GM19324 (cell line): Measurements from ENCODE around the gene FSIP1.

Source experiments
- ATAC-seq: cut with Tn5 transposase; IDR thresholded peaks from one replicate; pipeline ENCODE4 v1.9.1; 2021; ENCODE audit warnings: mild to moderate bottlenecking, moderate library complexity; ENCODE audit not compliant: unreplicated experiment, low FRiP score

FSIP1 gene

DNA sequence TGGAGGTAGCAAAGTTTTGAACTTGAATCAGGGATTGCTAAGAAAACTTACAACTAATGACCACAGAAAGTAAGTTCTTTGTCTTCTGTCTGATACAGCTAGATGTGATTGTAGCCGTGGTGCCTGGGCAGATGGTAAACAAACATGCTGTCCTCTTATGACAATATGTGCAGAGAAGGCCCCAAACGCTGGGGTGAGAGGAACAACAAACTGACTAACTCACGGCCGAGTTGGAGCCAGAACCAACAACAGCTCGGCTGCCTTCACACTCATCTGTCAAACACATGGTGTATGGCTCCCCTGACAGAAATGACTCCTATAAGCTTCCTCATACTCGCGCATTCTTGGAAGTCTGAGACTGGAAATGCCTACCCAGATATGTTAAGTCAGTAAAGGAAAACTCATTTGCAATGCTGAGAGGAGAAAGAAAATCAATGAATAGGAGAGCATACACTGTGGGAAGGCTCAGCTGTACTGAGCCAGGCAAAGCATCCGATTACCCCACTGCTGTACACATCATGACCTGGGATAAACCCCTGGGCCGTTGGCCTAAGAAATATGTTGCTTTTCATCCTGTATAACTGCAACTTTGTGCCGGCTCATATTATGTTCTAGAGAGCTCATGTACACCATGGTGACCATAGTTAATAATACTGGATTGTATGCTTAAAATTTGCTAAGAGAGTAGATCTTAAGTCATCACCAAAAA, 196.1 kb downstream of the FSIP1 start:
- no peak for ATAC-seq

DNA sequence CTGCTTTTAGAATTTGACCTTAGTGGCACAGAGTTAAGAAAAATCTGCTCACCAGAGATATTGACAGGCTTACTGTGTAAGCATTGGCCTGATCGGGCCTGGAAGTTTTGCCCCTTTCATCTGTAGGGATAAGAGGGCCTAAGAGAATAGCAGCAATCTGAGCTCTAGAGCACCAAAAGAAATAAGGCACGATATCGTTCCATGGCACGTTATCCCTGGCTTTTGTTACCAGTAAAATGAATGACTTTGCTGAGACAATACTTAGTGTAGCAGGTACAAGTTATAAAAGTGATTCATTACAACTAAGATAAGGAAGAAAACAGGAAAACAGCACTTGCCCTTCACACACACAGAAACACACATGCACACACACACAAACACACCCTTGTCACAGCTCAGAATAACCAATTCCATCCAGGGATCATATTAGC, 196.8 kb downstream of the FSIP1 start:
- no peak for ATAC-seq

DNA sequence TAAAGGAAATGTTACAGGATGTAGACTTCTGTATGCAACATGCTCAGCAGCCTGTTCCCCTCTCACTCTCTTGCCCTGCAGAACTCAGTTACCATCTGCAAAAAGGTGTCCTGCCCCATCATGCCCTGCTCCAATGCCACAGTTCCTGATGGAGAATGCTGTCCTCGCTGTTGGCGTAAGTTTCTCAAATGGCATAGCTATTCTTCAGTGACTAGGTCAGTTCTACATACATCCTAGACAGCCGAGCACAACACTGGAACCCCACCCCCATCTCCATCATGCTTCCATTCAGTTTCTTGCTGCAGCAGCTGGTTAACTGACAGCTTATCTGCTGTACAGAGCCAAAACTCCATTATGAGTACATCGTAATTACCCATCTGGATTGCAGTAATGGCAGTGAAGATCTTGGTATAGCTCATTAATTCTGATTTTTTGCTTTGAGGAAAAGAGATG, 197.2 kb downstream of the FSIP1 start:
- no peak for ATAC-seq

DNA sequence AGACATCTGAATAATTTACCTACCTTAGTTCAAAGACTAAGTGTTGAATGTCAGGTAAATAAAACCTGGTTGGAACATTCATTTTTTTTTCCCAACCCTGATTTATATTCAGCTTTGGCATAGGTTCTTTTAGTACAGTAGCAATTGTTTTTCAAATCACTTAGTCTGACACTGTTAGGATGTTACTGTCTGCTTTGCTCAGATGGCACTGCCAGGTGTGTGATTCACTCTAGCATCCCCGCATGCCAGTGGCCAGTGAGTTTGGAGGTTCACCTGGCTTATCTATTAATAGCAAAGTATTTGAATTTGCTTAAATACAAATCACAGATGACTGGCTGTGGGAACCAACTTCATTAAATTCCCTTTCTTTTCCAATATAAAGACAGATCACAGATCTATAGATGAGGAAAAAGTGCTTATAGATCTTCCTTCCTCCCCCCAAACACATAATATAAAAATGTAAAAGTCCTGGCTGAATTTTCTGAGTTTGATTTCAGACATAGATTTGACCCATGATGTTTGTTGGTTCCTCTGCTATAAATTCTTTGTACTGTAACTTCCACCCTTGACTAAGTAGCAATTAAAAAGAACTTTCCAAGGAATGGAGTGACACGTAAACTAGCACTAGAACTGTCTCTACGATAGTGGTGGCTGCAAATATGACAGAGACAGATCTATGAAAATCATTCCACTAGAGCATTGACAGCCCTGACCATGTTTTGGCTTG, 197.8 kb downstream of the FSIP1 start:
- no peak for ATAC-seq

DNA sequence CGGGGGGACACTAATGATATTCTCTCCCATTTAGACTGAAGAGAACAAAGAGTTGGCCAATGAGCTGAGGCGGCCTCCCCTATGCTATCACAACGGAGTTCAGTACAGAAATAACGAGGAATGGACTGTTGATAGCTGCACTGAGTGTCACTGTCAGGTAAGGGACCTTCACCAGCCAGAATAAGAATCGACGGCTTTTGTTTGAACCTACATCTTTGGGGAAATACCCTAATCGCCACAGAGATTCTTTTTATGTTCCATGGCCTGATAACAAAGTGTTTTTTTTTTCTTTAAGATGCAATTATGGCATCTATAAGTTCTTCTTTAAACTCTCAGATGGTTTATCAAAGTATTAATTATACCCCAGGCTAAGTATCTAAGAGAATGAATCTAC, 198.4 kb downstream of the FSIP1 start:
- no peak for ATAC-seq

DNA sequence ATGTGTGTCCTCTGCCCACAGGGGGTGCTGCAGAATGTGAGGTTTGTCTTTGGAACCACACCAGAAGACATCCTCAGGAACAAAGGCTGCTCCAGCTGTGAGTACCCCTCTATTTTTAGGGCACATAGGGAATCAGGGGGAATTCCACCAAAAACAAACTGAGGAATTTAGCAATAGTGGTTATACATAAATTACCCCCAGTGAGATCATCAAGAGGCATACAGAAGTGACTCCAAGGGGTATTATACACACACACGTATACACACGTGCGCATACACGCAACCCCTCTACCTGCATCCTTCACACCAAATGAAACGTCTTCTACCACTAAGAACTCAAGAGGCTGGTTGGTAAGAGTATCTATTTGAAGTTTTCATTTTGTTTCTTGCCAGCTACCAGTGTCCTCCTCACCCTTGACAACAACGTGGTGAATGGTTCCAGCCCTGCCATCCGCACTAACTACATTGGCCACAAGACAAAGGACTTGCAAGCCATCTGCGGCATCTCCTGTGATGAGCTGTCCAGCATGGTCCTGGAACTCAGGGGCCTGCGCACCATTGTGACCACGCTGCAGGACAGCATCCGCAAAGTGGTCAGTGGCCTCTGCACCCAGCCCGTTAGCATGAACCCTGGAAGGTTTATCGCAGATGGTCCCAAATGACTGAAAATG, 198.9 kb downstream of the FSIP1 start:
- ATAC-seq = no peak

DNA sequence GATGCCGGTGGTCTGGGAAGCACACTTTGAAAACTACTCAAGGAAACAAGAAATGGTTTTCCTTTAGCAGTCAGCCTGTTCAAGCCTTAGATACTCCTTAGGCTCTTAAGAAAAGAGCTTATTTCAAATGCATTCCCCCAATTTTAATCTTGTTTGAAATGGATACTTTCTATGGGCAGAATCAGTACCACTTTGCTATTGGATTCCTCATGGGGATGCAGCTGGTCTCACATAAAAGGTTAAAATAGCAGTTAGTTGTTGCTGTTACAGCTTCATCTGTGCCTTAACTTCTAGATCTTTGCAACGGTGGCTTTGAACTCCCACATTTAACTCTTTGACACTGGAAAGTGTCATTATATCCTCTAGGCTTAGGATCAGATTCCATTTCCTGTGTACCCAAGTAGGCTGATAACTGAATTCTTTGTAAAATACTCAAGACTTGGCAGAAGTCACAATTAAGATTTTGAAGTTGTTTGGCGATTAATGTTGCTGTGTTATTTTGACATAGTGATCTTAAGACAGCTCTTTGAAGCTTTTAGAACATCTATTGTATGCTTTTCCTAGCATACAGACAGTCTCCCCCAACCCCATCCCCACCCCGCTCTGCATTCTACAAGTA, 199.6 kb downstream of the FSIP1 start:
- ATAC-seq = no peak

DNA sequence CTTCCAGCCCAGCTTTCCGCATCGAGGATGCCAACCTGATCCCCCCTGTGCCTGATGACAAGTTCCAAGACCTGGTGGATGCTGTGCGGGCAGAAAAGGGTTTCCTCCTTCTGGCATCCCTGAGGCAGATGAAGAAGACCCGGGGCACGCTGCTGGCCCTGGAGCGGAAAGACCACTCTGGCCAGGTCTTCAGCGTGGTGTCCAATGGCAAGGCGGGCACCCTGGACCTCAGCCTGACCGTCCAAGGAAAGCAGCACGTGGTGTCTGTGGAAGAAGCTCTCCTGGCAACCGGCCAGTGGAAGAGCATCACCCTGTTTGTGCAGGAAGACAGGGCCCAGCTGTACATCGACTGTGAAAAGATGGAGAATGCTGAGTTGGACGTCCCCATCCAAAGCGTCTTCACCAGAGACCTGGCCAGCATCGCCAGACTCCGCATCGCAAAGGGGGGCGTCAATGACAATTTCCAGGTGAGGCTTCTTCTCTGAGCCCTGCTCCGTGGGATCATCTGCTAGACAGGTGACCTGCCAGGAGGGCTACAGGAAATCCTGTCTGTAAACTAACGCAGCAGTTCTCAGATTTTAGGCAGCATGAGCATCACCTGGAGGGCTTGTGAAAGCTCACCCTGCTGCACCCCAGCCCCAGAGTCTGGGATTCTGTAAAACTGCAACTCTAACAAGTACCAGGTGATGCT, 200.2 kb downstream of the FSIP1 start:
- no peak for ATAC-seq

DNA sequence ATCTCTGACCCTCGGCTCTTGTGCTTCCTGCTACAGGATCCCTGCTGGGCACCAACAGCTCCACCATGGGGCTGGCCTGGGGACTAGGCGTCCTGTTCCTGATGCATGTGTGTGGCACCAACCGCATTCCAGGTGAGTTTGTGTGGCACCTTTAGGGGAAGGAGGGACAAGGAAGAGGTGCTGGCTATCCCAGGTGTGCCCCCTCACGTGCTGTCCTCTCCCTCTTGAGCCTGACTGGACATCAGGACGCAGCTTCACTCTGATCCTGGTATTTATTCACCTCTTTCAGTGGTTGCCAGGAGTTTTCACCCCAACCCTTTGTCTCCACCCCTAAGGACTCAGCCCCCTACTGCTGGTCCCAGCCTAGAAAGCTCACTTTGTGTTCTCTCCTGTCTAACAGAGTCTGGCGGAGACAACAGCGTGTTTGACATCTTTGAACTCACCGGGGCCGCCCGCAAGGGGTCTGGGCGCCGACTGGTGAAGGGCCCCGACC, 200.8 kb downstream of the FSIP1 start:
- no peak for ATAC-seq

DNA sequence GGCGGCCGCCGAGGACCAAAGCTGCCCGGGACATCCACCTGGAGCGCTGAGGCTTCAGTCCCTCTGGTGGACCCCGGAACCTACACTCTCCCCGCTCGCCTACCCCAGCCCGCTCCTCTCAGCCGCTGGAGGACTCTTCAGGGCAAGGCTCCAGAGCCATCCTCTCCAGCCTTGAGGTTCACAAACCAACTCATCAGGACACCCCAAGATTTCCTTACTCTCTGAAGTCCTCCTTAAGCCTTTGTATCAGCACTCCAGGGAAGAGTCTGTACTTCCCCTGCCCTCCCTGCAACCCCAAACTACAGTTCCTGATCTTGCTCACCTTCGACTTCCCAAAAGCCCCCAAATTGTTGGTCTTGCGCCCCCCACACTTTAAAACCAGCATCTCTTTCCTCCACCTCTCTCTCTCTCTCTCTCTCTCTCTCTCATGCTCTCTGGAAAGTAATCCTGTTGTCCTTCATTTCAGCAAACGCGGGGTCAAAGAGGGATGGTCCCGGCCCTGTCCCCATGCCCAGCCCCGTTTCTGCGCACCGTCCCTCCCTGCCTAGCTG, 201.3 kb downstream of the FSIP1 start:
- ATAC-seq = no peak

DNA sequence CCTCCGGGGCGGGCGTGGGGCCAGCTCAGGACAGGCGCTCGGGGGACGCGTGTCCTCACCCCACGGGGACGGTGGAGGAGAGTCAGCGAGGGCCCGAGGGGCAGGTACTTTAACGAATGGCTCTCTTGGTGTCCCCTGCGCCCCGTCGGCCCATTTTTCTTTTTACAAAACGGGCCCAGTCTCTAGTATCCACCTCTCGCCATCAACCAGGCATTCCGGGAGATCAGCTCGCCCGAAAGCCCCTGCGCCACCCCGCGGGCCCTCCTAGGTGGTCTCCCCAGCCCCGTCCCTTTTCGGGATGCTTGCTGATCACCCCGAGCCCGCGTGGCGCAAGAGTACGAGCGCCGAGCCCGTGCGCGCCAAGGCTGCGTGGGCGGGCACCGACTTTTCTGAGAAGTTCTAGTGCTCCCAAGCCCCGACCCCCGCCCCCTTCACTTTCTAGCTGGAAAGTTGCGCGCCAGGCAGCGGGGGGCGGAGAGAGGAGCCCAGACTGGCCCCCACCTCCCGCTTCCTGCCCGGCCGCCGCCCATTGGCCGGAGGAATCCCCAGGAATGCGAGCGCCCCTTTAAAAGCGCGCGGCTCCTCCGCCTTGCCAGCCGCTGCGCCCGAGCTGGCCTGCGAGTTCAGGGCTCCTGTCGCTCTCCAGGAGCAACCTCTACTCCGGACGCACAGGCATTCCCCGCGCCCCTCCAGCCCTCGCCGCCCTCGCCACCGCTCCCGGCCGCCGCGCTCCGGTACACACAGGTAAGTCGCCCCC, 202.0 kb downstream of the FSIP1 start, which contains the start of gene THBS1:
THBS1 (plus strand) TSS at position 595 of the 757 bp plus-strand sequence. CDS start 779 bp downstream, outside the sequence.
- ATAC-seq = no peak

DNA sequence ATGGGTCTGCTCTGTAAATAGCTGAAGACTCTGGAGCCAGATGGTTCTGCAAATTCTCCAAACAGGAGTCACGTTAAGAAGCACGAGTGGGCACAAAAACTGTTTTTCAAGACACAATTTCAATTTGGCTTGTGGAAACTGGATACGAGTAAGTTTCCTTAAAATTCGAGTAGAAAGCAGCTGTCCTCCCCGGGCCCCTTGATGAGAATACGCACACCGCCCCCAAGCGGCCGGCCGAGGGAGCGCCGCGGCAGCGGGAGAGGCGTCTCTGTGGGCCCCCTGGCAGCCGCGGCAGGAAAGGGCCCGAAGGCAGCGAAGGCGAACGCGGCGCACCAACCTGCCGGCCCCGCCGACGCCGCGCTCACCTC, 202.5 kb downstream of the FSIP1 start:
- ATAC-seq = peak; percentile 64

DNA sequence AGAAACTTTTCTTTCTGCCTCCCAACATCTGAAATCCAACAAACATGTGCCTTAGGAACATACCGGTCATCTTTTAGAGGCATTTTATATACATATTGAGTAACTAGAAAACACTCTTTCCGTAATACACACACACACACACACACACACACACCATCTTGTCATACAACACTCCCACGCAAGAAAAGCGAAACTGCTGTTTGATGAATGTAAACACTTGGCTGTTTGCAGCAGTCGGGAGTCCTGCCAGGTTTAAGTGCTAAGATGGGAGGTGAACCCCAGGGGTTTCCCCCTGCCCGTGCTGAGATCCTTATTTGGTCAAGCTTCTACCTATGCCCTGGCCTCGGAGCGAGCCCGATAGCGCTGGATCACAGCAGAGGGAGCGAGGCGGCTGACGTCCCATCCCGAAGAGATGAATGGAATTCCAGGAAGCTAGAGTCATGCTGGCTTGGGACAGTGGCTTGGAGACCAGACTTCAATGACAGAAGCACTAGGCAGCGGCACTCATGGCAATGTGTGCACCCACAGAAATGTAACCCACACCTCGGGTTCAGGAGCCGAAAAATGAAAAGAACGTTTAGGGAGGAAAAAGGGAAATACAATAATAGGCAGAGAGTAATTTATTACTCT, 203.0 kb downstream of the FSIP1 start:
- no peak for ATAC-seq

DNA sequence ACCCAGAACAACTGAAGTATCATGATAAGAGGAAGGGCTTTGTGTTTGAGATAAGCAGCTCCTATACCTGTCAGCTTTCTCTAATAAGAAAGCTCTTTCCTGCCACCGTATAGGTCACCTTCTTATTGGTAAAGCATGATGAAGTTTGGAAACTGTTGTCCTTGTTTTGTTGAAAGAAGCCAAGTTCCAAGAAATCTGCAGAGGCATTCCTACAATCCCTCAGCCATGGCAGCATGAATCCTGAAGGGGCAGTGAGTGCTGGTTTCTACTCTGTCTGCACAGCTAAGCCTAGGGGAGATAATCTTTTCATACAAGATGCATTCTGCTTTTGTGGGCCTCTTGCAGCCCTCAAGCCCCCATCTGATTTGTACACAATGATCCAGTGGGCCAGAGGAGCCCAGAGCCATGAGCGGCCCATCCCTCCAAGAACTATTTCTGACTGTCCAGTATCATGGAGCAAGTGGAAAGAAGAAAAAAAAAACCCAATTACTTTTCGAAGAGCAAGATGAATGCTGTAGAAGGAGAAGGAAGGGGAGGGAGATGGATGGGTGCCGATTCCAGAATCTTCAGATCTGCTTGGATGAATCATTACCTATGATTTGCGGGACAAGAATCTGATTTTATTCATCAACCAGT, 203.7 kb downstream of the FSIP1 start:
- no peak for ATAC-seq

DNA sequence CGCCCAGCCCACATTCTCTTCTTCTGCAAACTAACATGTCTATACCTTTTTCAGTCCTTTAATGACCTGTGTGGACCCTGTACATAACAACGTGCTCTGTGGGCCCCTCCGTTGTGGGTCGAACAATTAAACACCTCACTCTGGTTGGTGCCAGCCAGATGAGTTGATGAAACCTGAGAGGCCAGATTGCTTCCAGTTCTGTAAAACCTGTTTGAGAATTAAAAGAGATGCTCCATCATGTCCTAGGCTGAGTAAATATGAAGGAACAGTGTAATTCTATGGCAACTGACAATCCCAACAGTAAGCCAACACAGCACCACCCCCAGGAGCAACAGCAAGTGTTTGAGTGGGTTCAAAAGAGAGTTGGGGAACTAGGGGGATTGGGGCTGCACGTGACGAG, 207.5 kb downstream of the FSIP1 start:
- no peak for ATAC-seq

DNA sequence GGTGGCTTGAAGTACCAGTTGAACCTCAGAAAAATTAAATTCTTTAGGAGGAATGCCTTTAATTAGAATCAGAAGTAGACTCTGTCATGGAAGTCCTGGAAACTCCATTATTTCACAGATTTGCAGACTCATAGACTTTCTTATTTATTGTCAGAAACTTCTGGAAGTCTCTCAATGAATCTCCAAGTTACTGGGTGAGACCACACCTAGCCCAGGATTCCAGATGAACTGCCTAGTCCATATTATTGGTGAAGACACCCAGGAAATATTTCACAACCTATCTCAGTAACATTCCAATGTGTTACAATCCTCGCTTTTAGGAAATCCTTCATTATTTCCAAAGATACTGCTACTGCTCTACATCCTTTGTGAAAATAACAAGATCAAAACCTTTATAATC, 208.2 kb downstream of the FSIP1 start:
- ATAC-seq = no peak

DNA sequence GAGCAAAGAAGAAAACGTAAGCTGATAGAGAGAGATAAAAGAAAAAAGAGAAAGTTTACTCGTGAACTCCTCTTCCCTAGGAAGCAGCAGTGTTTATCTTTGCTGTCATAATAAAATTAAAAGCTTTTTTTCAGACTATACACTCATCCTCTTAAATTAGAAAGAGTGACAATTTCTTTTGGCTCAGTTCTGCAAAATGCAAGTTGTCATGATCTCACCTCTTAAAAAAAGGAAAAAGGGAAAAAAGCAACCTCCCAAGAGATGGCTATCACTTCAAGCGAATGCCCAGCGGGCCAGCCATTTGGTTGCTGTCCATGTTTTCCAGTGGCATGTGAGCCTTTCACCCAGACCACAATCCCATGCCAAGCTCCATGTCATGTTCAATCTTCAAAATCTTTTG, 208.8 kb downstream of the FSIP1 start:
- no peak for ATAC-seq

DNA sequence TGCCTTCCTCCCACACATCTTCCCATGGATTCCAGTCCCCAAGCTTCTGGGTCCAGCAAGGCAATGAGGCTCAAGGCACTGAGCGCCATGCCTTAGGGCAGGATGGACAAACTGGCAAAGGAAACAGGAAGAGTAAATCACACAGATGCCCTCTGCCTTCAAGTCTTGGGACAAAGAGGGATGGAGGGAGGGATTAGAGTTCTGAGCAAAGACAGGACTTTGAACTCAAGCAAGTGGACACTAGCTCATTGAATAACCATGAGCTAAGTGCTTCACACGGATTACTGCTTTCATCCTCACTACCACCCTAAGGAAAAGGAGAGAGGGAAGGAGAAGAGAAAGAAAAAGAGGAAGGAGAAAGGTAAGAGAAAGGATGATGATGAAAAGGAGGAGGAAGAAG, 209.4 kb downstream of the FSIP1 start:
- no peak for ATAC-seq
